ENCODE data around the gene DAAM2. TPM values are rescaled to one million over a fixed set of nuclear protein-coding genes. Genes with fewer than 3 reads are reported as not detected.

Gene DAAM2
- total RNA-seq, 4 donors from 2014 or later, result 11.0 to 43.3 (median 26.4) TPM

DNA sequence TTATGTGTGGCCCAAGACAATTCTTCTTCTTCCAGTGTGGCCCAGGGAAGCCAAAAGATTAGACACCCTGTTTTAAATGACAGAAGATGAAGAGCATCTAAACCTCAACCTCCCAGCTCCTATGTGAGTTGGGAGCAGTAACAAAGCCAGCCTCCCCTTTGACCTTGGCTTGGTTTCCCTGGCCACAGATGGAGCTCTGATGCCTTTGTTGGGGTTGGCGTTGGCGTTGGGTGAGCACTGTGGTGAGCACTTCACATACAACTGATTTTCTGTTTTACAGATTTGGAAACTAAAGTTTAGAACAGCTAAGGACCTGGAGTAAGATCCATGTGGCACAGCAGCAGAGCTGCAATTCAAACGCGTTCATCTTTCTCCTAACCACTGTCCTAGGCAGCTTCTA lies 22.1 kb downstream of the DAAM2 start:
- no peaks in the 10 kb centered on the region for H3K36me3 ChIP-seq
- no peak for DNase-seq
- intact Hi-C loops (cut with DNase I; ENCODE audit: low total_unique reads), result no loop called here
- no peaks in the 10 kb centered on the region for H3K27me3 ChIP-seq
- H3K27ac ChIP-seq, result no peak overlapping the region
- H3K4me1 ChIP-seq, result peaks cover 0 to 9% of the 10 kb centered on the region in 2 donors
- no peak overlapping the region for H3K4me3 ChIP-seq
- no peaks in the 10 kb centered on the region for H3K9me3 ChIP-seq
- TF ChIP-seq CTCF (IDR thresholded peaks at IDR 0.05), result no peak
- TF ChIP-seq POLR2A (IDR thresholded peaks at IDR 0.05), result no peak

DNA sequence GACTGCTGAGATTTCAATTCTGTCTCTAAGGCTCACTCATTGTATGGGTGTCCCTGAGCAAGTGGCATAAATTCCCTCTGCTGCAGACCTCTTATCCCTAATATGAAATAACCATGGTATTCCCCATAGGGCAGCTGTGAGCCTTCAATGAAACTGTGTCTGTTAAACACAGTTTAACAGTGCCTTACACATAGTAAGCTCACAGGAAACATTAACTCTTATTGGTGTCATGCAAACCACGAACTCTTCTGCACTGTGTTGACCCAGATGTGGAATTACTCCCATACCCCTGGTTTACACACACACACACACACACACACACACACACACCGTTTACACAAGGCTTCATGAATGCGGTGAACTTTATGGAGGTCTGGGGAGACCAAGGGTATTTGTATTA lies 23.2 kb downstream of the DAAM2 start:
- intact Hi-C loops (cut with DNase I; ENCODE audit: low total_unique reads), result no loop called here
- Histone ChIP-seq H3K4me1 (peaks cover 0 to 9% of the 10 kb centered on the region in 2 donors), H3K9me3 (no peaks in the 10 kb centered on the region), H3K27ac (no peak overlapping the region), H3K27me3 (no peaks in the 10 kb centered on the region), H3K4me3 (no peak overlapping the region), H3K36me3 (no peaks in the 10 kb centered on the region)
- TF ChIP-seq POLR2A (IDR thresholded peaks at IDR 0.05) (no peak), CTCF (IDR thresholded peaks at IDR 0.05) (no peak)
- DNase-seq, result no peak

GRCh38 chr6:39816747-39817146 lies 24.6 kb downstream of the DAAM2 start:
- no peaks in the 10 kb centered on the region for H3K9me3 ChIP-seq
- no peak overlapping the region for H3K4me3 ChIP-seq
- DNase-seq, result peak; percentile 30 to 36
- H3K4me1 ChIP-seq, result peaks cover 0 to 6% of the 10 kb centered on the region in 2 donors
- H3K27me3 ChIP-seq, result no peaks in the 10 kb centered on the region
- TF ChIP-seq CTCF (IDR thresholded peaks at IDR 0.05) (no peak), POLR2A (IDR thresholded peaks at IDR 0.05) (no peak)
- H3K36me3 ChIP-seq, result no peaks in the 10 kb centered on the region
- peak overlapping the region; percentile 59 to 76 for H3K27ac ChIP-seq
- intact Hi-C loops (cut with DNase I; ENCODE audit: low total_unique reads), result no loop called here

DNA sequence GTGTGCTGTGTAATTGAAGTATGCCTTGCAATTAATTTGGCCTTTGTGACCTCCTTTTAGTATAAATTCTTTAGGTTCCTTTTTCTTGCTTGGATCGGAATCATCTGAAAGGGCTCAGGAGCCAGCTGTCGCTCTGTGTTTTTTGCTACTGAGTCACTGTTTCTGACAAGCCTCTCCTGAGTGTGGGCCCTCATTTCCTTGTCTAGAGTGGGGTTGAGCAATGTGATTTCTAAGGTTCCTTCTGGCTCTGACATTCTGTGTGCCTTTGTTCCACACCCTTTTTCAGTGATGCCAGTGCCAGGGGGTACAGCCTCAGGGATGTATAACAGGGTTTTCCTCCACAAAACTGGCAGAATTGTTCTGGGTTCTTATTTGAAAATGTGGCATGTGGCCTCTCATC lies 26.5 kb downstream of the DAAM2 start:
- intact Hi-C loops (cut with DNase I; ENCODE audit: low total_unique reads), result no loop called here
- TF ChIP-seq POLR2A (IDR thresholded peaks at IDR 0.05) (no peak), CTCF (IDR thresholded peaks at IDR 0.05) (no peak)
- Histone ChIP-seq H3K4me1 (peaks cover 0 to 6% of the 10 kb centered on the region in 2 donors), H3K36me3 (no peaks in the 10 kb centered on the region), H3K27ac (peak overlapping the region; percentile 5 to 80), H3K4me3 (no peak overlapping the region), H3K27me3 (no peaks in the 10 kb centered on the region), H3K9me3 (no peaks in the 10 kb centered on the region)
- DNase-seq, result no peak

DNA sequence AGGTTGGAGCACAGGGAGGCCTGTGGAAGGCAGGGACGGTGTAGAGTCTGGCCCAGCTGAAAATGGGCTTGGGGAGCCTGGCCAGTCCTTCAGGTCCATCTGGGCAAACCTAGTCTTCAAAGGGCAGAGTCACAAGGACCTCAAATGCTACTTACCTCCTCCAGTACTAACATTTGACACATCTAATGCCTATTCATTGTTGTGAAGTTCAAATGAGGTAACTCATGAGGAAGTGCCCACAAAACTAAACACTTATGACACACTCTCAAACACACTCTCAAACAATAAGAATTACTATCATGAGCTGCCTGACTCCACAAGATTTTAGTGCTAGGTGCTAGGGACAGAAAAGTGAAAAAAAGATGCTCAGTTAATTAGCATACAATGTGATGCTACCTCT lies 27.1 kb downstream of the DAAM2 start:
- H3K27ac ChIP-seq, result peak overlapping the region; percentile 5 to 80
- TF ChIP-seq POLR2A (IDR thresholded peaks at IDR 0.05) (no peak), CTCF (IDR thresholded peaks at IDR 0.05) (no peak)
- intact Hi-C loops (cut with DNase I; ENCODE audit: low total_unique reads), result no loop called here

More for the DNA sequence above, 27.1 kb downstream of the DAAM2 start:
- Histone ChIP-seq H3K9me3 (no peaks in the 10 kb centered on the region), H3K36me3 (no peaks in the 10 kb centered on the region), H3K4me1 (peaks cover 0 to 6% of the 10 kb centered on the region in 2 donors), H3K4me3 (no peak overlapping the region), H3K27me3 (no peaks in the 10 kb centered on the region)
- no peak for DNase-seq
